GM19395 (cell line): ENCODE results near the gene RIPOR1.

ENCODE experiments used
- ATAC-seq: cut with Tn5 transposase; IDR thresholded peaks from one replicate; pipeline ENCODE4 v1.9.1; 2021; ENCODE audit warnings: mild to moderate bottlenecking, moderate library complexity; ENCODE audit not compliant: unreplicated experiment

The RIPOR1 gene

GRCh38 chr16:67594956-67595355, 66.3 kb downstream of the RIPOR1 start:
- no peak for ATAC-seq
